Stimulated activated CD4-positive, alpha-beta T cell treated with anti-CD3 and anti-CD28 coated beads, Interleukin-1b, Interleukin-23, amount 100 ng/mL, for 4 hours (primary cell): ENCODE results near the gene CCDC66.

Experiments
- DNase-seq, 2 donors: peaks; one replicate each; pipeline ENCODE4 v3.0.0-alpha.2; 2020; ENCODE audit warnings: low read depth in 2 of 2

Gene CCDC66

GRCh38 chr3:56621681-56622080 is 64.7 kb downstream of the CCDC66 start:
- DNase-seq = no peak

GRCh38 chr3:56622381-56622780 is 65.4 kb downstream of the CCDC66 start:
- no peak for DNase-seq

- no peak for DNase-seq
These were observed 67.8 kb downstream of the CCDC66 start for GRCh38 chr3:56624725-56625124.

GRCh38 chr3:56629047-56629446 is 72.1 kb downstream of the CCDC66 start:
- no peak for DNase-seq

GRCh38 chr3:56629451-56629850 is 72.5 kb downstream of the CCDC66 start:
- DNase-seq = no peak

GRCh38 chr3:56630966-56631365 is 74.0 kb downstream of the CCDC66 start:
- no peak for DNase-seq

GRCh38 chr3:56633181-56633580 is 76.2 kb downstream of the CCDC66 start:
- no peak for DNase-seq

GRCh38 chr3:56633602-56634535 is 76.9 kb downstream of the CCDC66 start:
- DNase-seq = no peak

GRCh38 chr3:56645407-56645806 is 88.4 kb downstream of the CCDC66 start:
- DNase-seq = no peak

- DNase-seq = no peak
These were observed 97.5 kb downstream of the CCDC66 start for GRCh38 chr3:56654460-56654859.

GRCh38 chr3:56655709-56656108 is 98.7 kb downstream of the CCDC66 start:
- DNase-seq = no peak

- no peak for DNase-seq
These were observed 107.8 kb downstream of the CCDC66 start for GRCh38 chr3:56664823-56665222.

- no peak for DNase-seq
These were observed 111.1 kb downstream of the CCDC66 start for GRCh38 chr3:56667973-56668579.
